Loucy (cell line): Measurements from ENCODE around the gene KRAS.

Experiments used
- H2AFZ ChIP-seq: fragments of 200-600 bp; sonication (generic); 2 replicates; pipeline ENCODE4 v1.6.0; 2016; ENCODE audit warnings: antibody characterized with exemption, mild to moderate bottlenecking, low read length, moderate library complexity
- H3F3A ChIP-seq: fragments of 200-600 bp; 2 replicates; pipeline ENCODE4 v1.6.0; 2016; ENCODE audit warnings: antibody characterized with exemption, low read depth, mild to moderate bottlenecking
- H3K27me3 ChIP-seq: fragments of 200-600 bp; sonication (generic); 2 replicates; pipeline ENCODE4 v1.6.1; 2014; ENCODE audit warnings: low read length, mild to moderate bottlenecking; ENCODE audit not compliant: insufficient read depth, poor library complexity, severe bottlenecking
- H3K36me3 ChIP-seq: fragments of 200-600 bp; sonication (generic); 2 replicates; pipeline ENCODE4 v1.6.1; 2016; ENCODE audit warnings: low read length; ENCODE audit not compliant: insufficient read depth
- H3K4me1 ChIP-seq: fragments of 200-600 bp; sonication (generic); 2 replicates; pipeline ENCODE4 v1.5.1; 2014; ENCODE audit warnings: low read length, mild to moderate bottlenecking; ENCODE audit not compliant: insufficient read depth, poor library complexity, severe bottlenecking
- H3K4me2 ChIP-seq: fragments of 200-600 bp; sonication (generic); 2 replicates; pipeline ENCODE4 v1.6.0; 2014; ENCODE audit warnings: antibody characterized with exemption, low read length, low read depth, mild to moderate bottlenecking; ENCODE audit not compliant: poor library complexity, severe bottlenecking
- H3K4me3 ChIP-seq: fragments of 200-600 bp; sonication (generic); 2 replicates; pipeline ENCODE4 v1.5.1; 2014; ENCODE audit warnings: low read length, mild to moderate bottlenecking, mixed read lengths; ENCODE audit not compliant: poor library complexity, severe bottlenecking
- H3K79me2 ChIP-seq: fragments of 200-600 bp; sonication (generic); 2 replicates; pipeline ENCODE4 v1.6.1; 2014; ENCODE audit warnings: low read length; ENCODE audit not compliant: insufficient read depth
- H3K9ac ChIP-seq: fragments of 200-600 bp; sonication (generic); 2 replicates; pipeline ENCODE4 v1.6.0; 2014; ENCODE audit warnings: mild to moderate bottlenecking, low read depth, low read length, moderate library complexity; ENCODE audit not compliant: poor library complexity, severe bottlenecking
- H3K9me2 ChIP-seq: fragments of 200-600 bp; sonication (generic); replicated peaks from 2 replicates; pipeline ENCODE4 v1.6.1; 2016; ENCODE audit warnings: low read depth, low read length, mixed read lengths
- H3K9me3 ChIP-seq: fragments of 200-600 bp; sonication (generic); 2 replicates; pipeline ENCODE4 v1.6.1; 2014; ENCODE audit warnings: mild to moderate bottlenecking, antibody characterized with exemption, low read length, low read depth; ENCODE audit not compliant: insufficient read depth
- H4K20me1 ChIP-seq: fragments of 200-600 bp; sonication (generic); 2 replicates; pipeline ENCODE4 v1.6.0; 2014; ENCODE audit warnings: antibody characterized with exemption, low read length, mild to moderate bottlenecking; ENCODE audit not compliant: insufficient read depth, poor library complexity, severe bottlenecking
- EZH2phosphoT487 ChIP-seq: fragments of 200-600 bp; IDR thresholded peaks from 2 replicates; pipeline ENCODE4 v1.6.1; 2018; ENCODE audit warnings: antibody characterized with exemption, mild to moderate bottlenecking, moderate library complexity, borderline replicate concordance
- TF ChIP-seq, protein P1 (sequence below): fragments of 200-600 bp; sonication (generic); conservative IDR thresholded peaks from 2 replicates; pipeline ENCODE4 v1.5.1; 2014; ENCODE audit warnings: mild to moderate bottlenecking, antibody characterized with exemption, low read length

Gene KRAS

DNA sequence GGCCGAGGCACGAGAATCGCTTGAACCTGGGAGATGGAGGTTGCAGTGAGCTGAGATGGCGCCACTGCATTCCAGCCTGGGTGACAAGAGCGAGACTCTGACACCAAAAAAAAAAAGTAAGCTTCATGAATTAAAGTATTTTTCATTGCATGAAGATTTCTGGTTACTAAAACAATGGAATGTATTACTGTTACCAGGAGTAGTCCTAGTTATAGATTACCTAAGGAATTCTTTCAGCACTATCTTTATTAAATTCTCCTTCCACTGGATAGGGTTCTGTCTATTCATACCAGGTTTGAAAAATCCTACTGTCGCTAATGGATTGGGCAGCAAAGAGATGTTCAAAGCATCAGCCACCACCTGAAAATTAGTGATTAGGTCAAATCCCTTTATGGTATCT lies 43.3 kb downstream of the KRAS start:
- Histone ChIP-seq H3K27me3 (no peaks in the 10 kb centered on the region), H3K9me2 (no peaks in the 10 kb centered on the region), H3K9ac (no peak overlapping the region), H3K79me2 (no peaks in the 10 kb centered on the region), H3K4me3 (no peak overlapping the region), H4K20me1 (peaks cover 5% of the 10 kb centered on the region), H2AFZ (no peak overlapping the region), H3F3A (no peaks in the 10 kb centered on the region), H3K9me3 (no peaks in the 10 kb centered on the region), H3K4me1 (no peaks in the 10 kb centered on the region), H3K4me2 (no peak overlapping the region), H3K36me3 (peaks cover 25% of the 10 kb centered on the region)
- TF ChIP-seq, protein P1, sequence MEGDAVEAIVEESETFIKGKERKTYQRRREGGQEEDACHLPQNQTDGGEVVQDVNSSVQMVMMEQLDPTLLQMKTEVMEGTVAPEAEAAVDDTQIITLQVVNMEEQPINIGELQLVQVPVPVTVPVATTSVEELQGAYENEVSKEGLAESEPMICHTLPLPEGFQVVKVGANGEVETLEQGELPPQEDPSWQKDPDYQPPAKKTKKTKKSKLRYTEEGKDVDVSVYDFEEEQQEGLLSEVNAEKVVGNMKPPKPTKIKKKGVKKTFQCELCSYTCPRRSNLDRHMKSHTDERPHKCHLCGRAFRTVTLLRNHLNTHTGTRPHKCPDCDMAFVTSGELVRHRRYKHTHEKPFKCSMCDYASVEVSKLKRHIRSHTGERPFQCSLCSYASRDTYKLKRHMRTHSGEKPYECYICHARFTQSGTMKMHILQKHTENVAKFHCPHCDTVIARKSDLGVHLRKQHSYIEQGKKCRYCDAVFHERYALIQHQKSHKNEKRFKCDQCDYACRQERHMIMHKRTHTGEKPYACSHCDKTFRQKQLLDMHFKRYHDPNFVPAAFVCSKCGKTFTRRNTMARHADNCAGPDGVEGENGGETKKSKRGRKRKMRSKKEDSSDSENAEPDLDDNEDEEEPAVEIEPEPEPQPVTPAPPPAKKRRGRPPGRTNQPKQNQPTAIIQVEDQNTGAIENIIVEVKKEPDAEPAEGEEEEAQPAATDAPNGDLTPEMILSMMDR = no peak
- TF ChIP-seq EZH2phosphoT487 = no peak

DNA sequence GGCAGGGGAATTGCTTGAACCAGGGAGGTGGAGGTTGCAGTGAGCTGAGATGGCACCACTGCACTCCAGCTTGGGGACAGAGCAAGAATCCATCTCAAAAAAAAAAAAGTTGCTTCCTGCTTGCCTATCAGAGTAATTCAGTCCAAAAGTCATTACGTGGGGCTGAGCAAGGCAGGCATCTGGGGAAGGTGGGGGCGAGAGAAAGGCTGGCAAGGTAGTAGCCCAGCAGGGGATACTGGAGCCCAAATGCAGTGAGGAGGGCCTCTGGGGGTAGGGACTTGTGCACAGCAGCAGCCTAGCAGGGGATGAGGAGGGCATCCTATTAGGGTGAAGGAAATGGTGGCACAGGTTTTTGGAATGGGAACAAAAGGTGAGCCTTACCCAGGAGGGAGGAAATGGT lies 48.6 kb downstream of the KRAS start:
- Histone ChIP-seq H3K27me3 (no peaks in the 10 kb centered on the region), H3K79me2 (no peaks in the 10 kb centered on the region), H2AFZ (no peak overlapping the region), H3K9ac (no peak overlapping the region), H3K36me3 (peaks cover 9% of the 10 kb centered on the region; the same call in 1 of the 2 replicates), H4K20me1 (no peaks in the 10 kb centered on the region), H3K4me2 (no peak overlapping the region), H3K9me2 (no peaks in the 10 kb centered on the region), H3K4me1 (no peaks in the 10 kb centered on the region), H3F3A (no peaks in the 10 kb centered on the region), H3K4me3 (no peak overlapping the region), H3K9me3 (no peaks in the 10 kb centered on the region)
- TF ChIP-seq, protein P1 = no peak
- no peak for TF ChIP-seq EZH2phosphoT487

- TF ChIP-seq EZH2phosphoT487 = no peak
- TF ChIP-seq, protein P1 = no peak
- Histone ChIP-seq H3K9me2 (no peaks in the 10 kb centered on the region), H3F3A (no peaks in the 10 kb centered on the region), H3K79me2 (peaks cover 12% of the 10 kb centered on the region), H3K36me3 (no peaks in the 10 kb centered on the region), H3K27me3 (no peaks in the 10 kb centered on the region), H3K9ac (no peak overlapping the region), H2AFZ (no peak overlapping the region), H3K9me3 (no peaks in the 10 kb centered on the region), H3K4me2 (no peak overlapping the region), H3K4me1 (peaks cover 9% of the 10 kb centered on the region), H4K20me1 (peaks cover 6% of the 10 kb centered on the region), H3K4me3 (no peak overlapping the region)
Observed at GRCh38 chr12:25200703-25201102, 50.0 kb downstream of the KRAS start.
